ENCODE data around the gene PIK3R1.

PIK3R1 gene

GRCh38 chr5:68272289-68272688 is 56.7 kb downstream of the PIK3R1 start:
- H3K27ac Mint-ChIP-seq = no peak overlapping the region
- ATAC-seq = no peak
- H3K4me1 Mint-ChIP-seq = peaks cover 76% of the 10 kb centered on the region
- H3K9me3 Mint-ChIP-seq = no peaks in the 10 kb centered on the region
- no peak for DNase-seq
- H3K27me3 Mint-ChIP-seq = no peaks in the 10 kb centered on the region
- no peak overlapping the region for H3K4me3 Mint-ChIP-seq
- peaks cover 22% of the 10 kb centered on the region for H3K36me3 Mint-ChIP-seq (ENCODE audit: low read depth)

GRCh38 chr5:68273717-68274409 is 58.3 kb downstream of the PIK3R1 start:
- H3K27ac Mint-ChIP-seq = peak overlapping the region; percentile 85
- peaks cover 31% of the 10 kb centered on the region for H3K36me3 Mint-ChIP-seq (ENCODE audit: low read depth)
- ATAC-seq (no peak), DNase-seq (no peak)
- no peaks in the 10 kb centered on the region for H3K9me3 Mint-ChIP-seq
- H3K4me3 Mint-ChIP-seq = no peak overlapping the region
- H3K27me3 Mint-ChIP-seq = no peaks in the 10 kb centered on the region
- peaks cover 69% of the 10 kb centered on the region for H3K4me1 Mint-ChIP-seq

GRCh38 chr5:68274847-68275651 is 59.5 kb downstream of the PIK3R1 start:
- peak overlapping the region; percentile 32 for H3K4me3 Mint-ChIP-seq
- peaks cover 69% of the 10 kb centered on the region for H3K4me1 Mint-ChIP-seq
- H3K27me3 Mint-ChIP-seq = no peaks in the 10 kb centered on the region
- peaks cover 43% of the 10 kb centered on the region for H3K36me3 Mint-ChIP-seq (ENCODE audit: low read depth)
- ATAC-seq (peak; percentile 40), DNase-seq (no peak)
- H3K9me3 Mint-ChIP-seq = no peaks in the 10 kb centered on the region
- H3K27ac Mint-ChIP-seq = peak overlapping the region; percentile 85

- no peak overlapping the region for H3K4me3 Mint-ChIP-seq
These were observed 61.2 kb downstream of the PIK3R1 start for GRCh38 chr5:68276740-68277139.

GRCh38 chr5:68277431-68277830 is 61.9 kb downstream of the PIK3R1 start:
- ATAC-seq = no peak
- peak overlapping the region; percentile 11 for H3K27ac Mint-ChIP-seq
- H3K36me3 Mint-ChIP-seq (ENCODE audit: low read depth) = peaks cover 61% of the 10 kb centered on the region
- H3K4me3 Mint-ChIP-seq = no peak overlapping the region
- no peak for DNase-seq
- H3K9me3 Mint-ChIP-seq = no peaks in the 10 kb centered on the region
- H3K4me1 Mint-ChIP-seq = peaks cover 73% of the 10 kb centered on the region
- no peaks in the 10 kb centered on the region for H3K27me3 Mint-ChIP-seq

More at GRCh38 chr5:68276740-68277139, 61.2 kb downstream of the PIK3R1 start:
- Mint-ChIP-seq H3K36me3 (ENCODE audit: low read depth) (peaks cover 54% of the 10 kb centered on the region), H3K4me1 (peaks cover 67% of the 10 kb centered on the region), H3K27me3 (no peaks in the 10 kb centered on the region), H3K9me3 (no peaks in the 10 kb centered on the region), H3K27ac (no peak overlapping the region)
- ATAC-seq = no peak
- no peak for DNase-seq

GRCh38 chr5:68279984-68280383 is 64.4 kb downstream of the PIK3R1 start:
- peak; percentile 89 for ATAC-seq
- Mint-ChIP-seq H3K27me3 (no peaks in the 10 kb centered on the region), H3K4me3 (peak overlapping the region; percentile 56), H3K27ac (peak overlapping the region; percentile 90), H3K36me3 (ENCODE audit: low read depth) (peaks cover 65% of the 10 kb centered on the region), H3K4me1 (peaks cover 77% of the 10 kb centered on the region), H3K9me3 (no peaks in the 10 kb centered on the region)
- no peak for DNase-seq

GRCh38 chr5:68282001-68282400 is 66.4 kb downstream of the PIK3R1 start:
- DNase-seq (no peak), ATAC-seq (no peak)
- H3K4me1 Mint-ChIP-seq = peaks cover 84% of the 10 kb centered on the region
- peak overlapping the region; percentile 16 for H3K4me3 Mint-ChIP-seq
- no peaks in the 10 kb centered on the region for H3K9me3 Mint-ChIP-seq
- H3K36me3 Mint-ChIP-seq (ENCODE audit: low read depth) = peaks cover 58% of the 10 kb centered on the region
- H3K27ac Mint-ChIP-seq = peak overlapping the region; percentile 44
- no peaks in the 10 kb centered on the region for H3K27me3 Mint-ChIP-seq

- Mint-ChIP-seq H3K27ac (no peak overlapping the region), H3K27me3 (no peaks in the 10 kb centered on the region), H3K9me3 (no peaks in the 10 kb centered on the region), H3K36me3 (ENCODE audit: low read depth) (peaks cover 48% of the 10 kb centered on the region), H3K4me1 (peaks cover 91% of the 10 kb centered on the region), H3K4me3 (no peak overlapping the region)
- DNase-seq (no peak), ATAC-seq (no peak)
These were observed 68.2 kb downstream of the PIK3R1 start for GRCh38 chr5:68283766-68284165.

GRCh38 chr5:68285075-68285840 is 69.7 kb downstream of the PIK3R1 start:
- Mint-ChIP-seq H3K4me1 (peaks cover 91% of the 10 kb centered on the region), H3K4me3 (peak overlapping the region; percentile 49), H3K36me3 (ENCODE audit: low read depth) (peaks cover 35% of the 10 kb centered on the region), H3K9me3 (no peaks in the 10 kb centered on the region), H3K27ac (peak overlapping the region; percentile 85), H3K27me3 (no peaks in the 10 kb centered on the region)
- DNase-seq = no peak
- no peak for ATAC-seq

GRCh38 chr5:68285851-68286611 is 70.5 kb downstream of the PIK3R1 start:
- peaks cover 90% of the 10 kb centered on the region for H3K4me1 Mint-ChIP-seq
- ATAC-seq = no peak
- peak overlapping the region; percentile 85 for H3K27ac Mint-ChIP-seq
- H3K36me3 Mint-ChIP-seq (ENCODE audit: low read depth) = peaks cover 29% of the 10 kb centered on the region
- H3K27me3 Mint-ChIP-seq = no peaks in the 10 kb centered on the region
- H3K9me3 Mint-ChIP-seq = no peaks in the 10 kb centered on the region
- peak overlapping the region; percentile 49 for H3K4me3 Mint-ChIP-seq
- no peak for DNase-seq

GRCh38 chr5:68286612-68286912 is 71.0 kb downstream of the PIK3R1 start:
- Mint-ChIP-seq H3K4me3 (no peak overlapping the region), H3K27me3 (no peaks in the 10 kb centered on the region), H3K27ac (peak overlapping the region; percentile 85), H3K9me3 (no peaks in the 10 kb centered on the region), H3K4me1 (peaks cover 89% of the 10 kb centered on the region), H3K36me3 (ENCODE audit: low read depth) (peaks cover 27% of the 10 kb centered on the region)
- ATAC-seq (no peak), DNase-seq (no peak)

GRCh38 chr5:68287631-68287975 is 72.0 kb downstream of the PIK3R1 start:
- H3K36me3 Mint-ChIP-seq (ENCODE audit: low read depth) = peaks cover 21% of the 10 kb centered on the region
- DNase-seq = no peak

GRCh38 chr5:68287976-68288706 is 72.6 kb downstream of the PIK3R1 start:
- no peaks in the 10 kb centered on the region for H3K27me3 Mint-ChIP-seq
- ATAC-seq (peak; percentile 64), DNase-seq (peak; percentile 44)
- H3K9me3 Mint-ChIP-seq = no peaks in the 10 kb centered on the region
- H3K4me1 Mint-ChIP-seq = peaks cover 84% of the 10 kb centered on the region
- peak overlapping the region; percentile 77 for H3K27ac Mint-ChIP-seq
- peak overlapping the region; percentile 77 for H3K4me3 Mint-ChIP-seq
- H3K36me3 Mint-ChIP-seq (ENCODE audit: low read depth) = peaks cover 19% of the 10 kb centered on the region

More at GRCh38 chr5:68287631-68287975, 72.0 kb downstream of the PIK3R1 start:
- peaks cover 89% of the 10 kb centered on the region for H3K4me1 Mint-ChIP-seq
- no peaks in the 10 kb centered on the region for H3K27me3 Mint-ChIP-seq
- H3K27ac Mint-ChIP-seq = peak overlapping the region; percentile 77
- no peak for ATAC-seq
- H3K9me3 Mint-ChIP-seq = no peaks in the 10 kb centered on the region
- peak overlapping the region; percentile 77 for H3K4me3 Mint-ChIP-seq

Measured in activated naive CD8-positive, alpha-beta T cell treated with anti-CD3 and anti-CD28 coated beads, Interleukin-2, amount 50 U/mL, for 24 hours (primary cell).